Germinal center (tissue), 1 donor: ENCODE measurements around the gene RTN1.

ENCODE experiments used
- DNase-seq: peaks from one replicate; pipeline ENCODE4 v3.0.0; 2012; ENCODE audit warnings: mixed read lengths, low spot score

Gene RTN1

GRCh38 chr14:59547310-59547709 lies 323.3 kb downstream of the RTN1 start:
- no peak for DNase-seq
